T-cell (primary cell): ENCODE data around the gene VIPAS39. TPM values are rescaled to one million over a fixed set of nuclear protein-coding genes. Genes with fewer than 3 reads are reported as not detected.

ENCODE experiments used
- ATAC-seq, 4 experiments: fragments of 200-7000 bp in 3 of 4; fragments of 150-1000 bp in 1 of 4; cut with Tn5 transposase; replicated peaks in 1 of 4; 1 replicate in 3 of 4; 2 replicates in 1 of 4; pipeline ENCODE4 v1.10.0; 2021; ENCODE audit warnings: moderate library complexity in 3 of 4, mild to moderate bottlenecking in 2 of 4, moderate number of reproducible peaks in 1 of 4
- CTCF ChIA-PET, 2 donors: fragments of 300-600 bp; sonication (Branson Sonifier 250); formaldehyde crosslinking; loops; one replicate each; lab custom pipeline; 2022; ENCODE audit warnings: antibody characterized with exemption in 2 of 2; lab: Charles Lee
- POLR2A ChIA-PET, 2 donors: fragments of 300-600 bp; sonication (Branson Sonifier 250); formaldehyde crosslinking; loops; one replicate each; lab custom pipeline; 2022; ENCODE audit warnings: antibody characterized with exemption in 2 of 2; lab: Charles Lee
- DNase-seq, 35 experiments: peaks; one replicate each; pipeline versions ENCODE4 v3.0.0 to v3.0.0-alpha.2; 2013 to 2023
- H3K27ac ChIP-seq: one replicate; pipeline ENCODE4 v1.5.1; 2013; ENCODE audit warnings: low read length
- H3K27me3 ChIP-seq, 2 experiments: replicated peaks in 1 of 2; 1 replicate in 1 of 2; 2 replicates in 1 of 2; pipeline versions ENCODE4 v1.6.1 to v1.7.0; 2013; ENCODE audit warnings: low read length in 1 of 2, mixed read lengths in 1 of 2; ENCODE audit not compliant: control insufficient read depth in 2 of 2, insufficient read depth in 2 of 2; ENCODE audit errors: extremely low read depth in 1 of 2
- H3K36me3 ChIP-seq, 2 donors: 1 replicate in 1 of 2; 2 replicates in 1 of 2; pipeline versions ENCODE4 v1.6.1 to v1.7.0; 2013; ENCODE audit warnings: low read length in 1 of 2; ENCODE audit not compliant: control insufficient read depth in 2 of 2, insufficient read depth in 1 of 2; ENCODE audit errors: extremely low read depth in 1 of 2
- H3K4me1 ChIP-seq, 2 experiments: 1 replicate in 1 of 2; 2 replicates in 1 of 2; pipeline versions ENCODE4 v1.6.1 to v1.7.0; 2013; ENCODE audit warnings: low read length in 2 of 2, mixed read lengths in 1 of 2; ENCODE audit not compliant: insufficient read depth in 2 of 2, control insufficient read depth in 1 of 2; ENCODE audit errors: extremely low read depth in 1 of 2
- H3K4me3 ChIP-seq, 2 donors: 1 replicate in 1 of 2; 2 replicates in 1 of 2; pipeline versions ENCODE4 v1.5.1 to v1.7.0; 2013; ENCODE audit warnings: mild to moderate bottlenecking in 2 of 2, low read length in 1 of 2, moderate library complexity in 1 of 2; ENCODE audit not compliant: control insufficient read depth in 1 of 2; ENCODE audit errors: extremely low read depth in 1 of 2
- H3K9me3 ChIP-seq: 2 replicates; pipeline ENCODE4 v1.7.0; 2013
- H3K27ac Mint-ChIP-seq, 2 donors: one replicate each; pipeline ENCODE4 v1.8.0; 2020 to 2021; ENCODE audit warnings: mild to moderate bottlenecking in 2 of 2, mixed read lengths in 2 of 2
- H3K27me3 Mint-ChIP-seq, 2 donors: one replicate each; pipeline ENCODE4 v1.8.0; 2021 to 2022; ENCODE audit warnings: mixed read lengths in 2 of 2
- H3K36me3 Mint-ChIP-seq: one replicate; pipeline ENCODE4 v1.8.0; 2021; ENCODE audit warnings: mixed read lengths
- H3K4me1 Mint-ChIP-seq, 3 donors: one replicate each; pipeline ENCODE4 v1.8.0; 2020 to 2022; ENCODE audit warnings: mixed read lengths in 3 of 3, mild to moderate bottlenecking in 1 of 3
- H3K4me3 Mint-ChIP-seq, 3 donors: one replicate each; pipeline ENCODE4 v1.8.0; 2020 to 2022; ENCODE audit warnings: mild to moderate bottlenecking in 3 of 3, mixed read lengths in 3 of 3, moderate library complexity in 3 of 3
- H3K9me3 Mint-ChIP-seq, 3 donors: one replicate each; pipeline ENCODE4 v1.8.0; 2020 to 2022; ENCODE audit warnings: mixed read lengths in 3 of 3
- WGBS: methylation state at CpG from one replicate; pipeline ENCODE4 v1.1.5; 2013; ENCODE audit warnings: missing lambda C conversion rate; ENCODE audit not compliant: insufficient coverage; 5-methylcytosine and 5-hydroxymethylcytosine counted together
- total RNA-seq, 35 experiments: library from RNA in 6 of 35; stranded (reverse) in 6 of 35; fragments of 120-200 nt in 1 of 35; gene quantifications; one replicate each; pipeline versions ENCODE4 v1.2.1 to v1.2.4 and lab custom pipeline; 2013 to 2026

Gene VIPAS39
- total RNA-seq, 5 donors from 2014 or later (not counting 1 experiment from before 2014, with no cell fraction given) = 15.6 to 24.1 (median 18.2) TPM

DNA sequence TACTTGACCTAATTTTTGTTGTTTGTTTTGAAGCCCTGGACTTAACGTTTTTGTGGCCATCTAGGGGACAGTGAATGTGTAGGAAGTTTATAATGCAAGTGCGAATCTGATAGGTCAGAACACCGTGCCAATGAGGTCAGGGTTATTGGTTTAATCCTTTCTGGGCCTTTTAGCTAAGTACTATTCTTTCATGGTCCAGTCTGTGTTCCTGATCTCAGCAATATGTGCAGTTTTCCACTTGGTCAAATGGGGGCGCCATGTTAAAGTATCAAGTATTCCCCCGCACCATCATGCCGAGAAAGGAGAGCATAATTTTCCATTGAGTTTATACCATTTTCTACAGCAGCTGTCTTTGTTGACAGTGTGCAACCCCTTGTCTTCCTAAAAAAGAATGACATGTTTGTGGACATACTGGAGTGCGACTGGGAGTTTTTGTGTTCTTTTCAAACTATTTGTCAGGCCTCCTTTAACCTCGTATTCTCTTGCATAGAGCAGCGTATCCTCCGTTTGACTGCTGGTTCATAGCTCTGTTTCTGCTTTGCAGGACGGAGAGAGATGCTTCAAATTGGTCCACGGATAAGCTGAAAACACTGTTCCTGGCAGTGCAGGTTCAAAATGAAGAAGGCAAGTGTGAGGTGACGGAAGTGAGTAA is 1.8 kb upstream of the VIPAS39 start:
- H3K27me3 Mint-ChIP-seq = no peaks in the 10 kb centered on the region
- DNase-seq (peak in 31 of 35 experiments; percentile 14 to 77 (median 47)), ATAC-seq (no peak)
- no peak overlapping the region for H3K27ac ChIP-seq
- peak overlapping the region; percentile 92 to 100 (median 100) for H3K4me3 Mint-ChIP-seq
- POLR2A ChIA-PET = interaction anchor here (0.8 to 1.9 kb wide), 4 partner anchors 13 to 268 kb away, joined by 3 to 9 read pairs (median 4); partner anchors contain the start of genes GSTZ1 (in 1 of the 2), SAMD15 (in 1 of the 2) and TMED8 (in 1 of the 2)
- H3K9me3 ChIP-seq = no peaks in the 10 kb centered on the region
- peak overlapping the region; percentile 89 to 98 for H3K4me3 ChIP-seq
- H3K27ac Mint-ChIP-seq = peak overlapping the region; percentile 100
- CTCF ChIA-PET = interaction anchor here (0.6 to 1.3 kb wide), 7 partner anchors 76 to 360 kb away, joined by 3 to 8 read pairs (median 3); partner anchors contain the start of genes SAMD15 (in 1 of the 2) and TMED8 (in 1 of the 2)
- H3K36me3 Mint-ChIP-seq = peaks cover 40% of the 10 kb centered on the region
- H3K9me3 Mint-ChIP-seq = no peaks in the 10 kb centered on the region
- 74% methylated on average over 7 of the region's 13 CpGs for WGBS
- H3K27me3 ChIP-seq = peaks cover 0 to 3% of the 10 kb centered on the region in 2 experiments
- H3K36me3 ChIP-seq = peaks cover 12 to 44% of the 10 kb centered on the region in 2 donors
- H3K4me1 ChIP-seq = peaks cover 13 to 21% of the 10 kb centered on the region in 2 experiments
- peaks cover 36 to 43% (median 43%) of the 10 kb centered on the region in 3 donors for H3K4me1 Mint-ChIP-seq

DNA sequence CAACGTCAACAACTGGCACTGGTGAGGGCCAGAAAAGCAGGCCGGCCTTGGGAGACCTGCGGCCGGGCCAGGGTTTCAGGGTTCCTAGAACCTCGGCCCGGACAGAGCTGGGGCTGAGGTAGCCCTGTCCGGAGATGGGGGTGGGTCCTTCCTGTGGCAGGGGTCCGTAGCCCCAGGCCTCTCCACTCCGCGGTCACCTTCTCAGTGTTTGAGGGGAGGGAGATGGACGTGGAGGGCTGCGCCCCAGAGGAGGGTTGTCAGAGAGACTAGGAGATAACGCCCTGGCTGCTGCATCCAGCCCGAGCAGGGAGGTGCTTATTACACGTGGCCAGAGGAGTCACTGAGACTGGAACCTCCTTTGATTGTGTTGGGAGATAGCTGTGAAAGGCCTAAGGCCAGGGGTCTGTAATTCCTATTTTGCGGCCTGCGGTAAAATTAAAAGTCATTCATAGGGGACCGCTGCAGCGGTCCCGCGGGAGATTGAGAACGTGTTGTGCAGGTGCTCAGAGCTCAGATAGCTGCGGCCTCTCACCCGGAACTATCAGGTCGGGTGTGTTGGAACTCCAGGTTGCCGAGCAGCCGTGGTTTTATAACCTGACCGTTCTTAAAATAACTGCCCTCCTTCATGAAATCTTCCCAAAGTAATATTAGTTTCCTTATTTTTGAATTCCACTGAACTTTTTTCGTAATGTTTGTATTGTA is 999 bp upstream of the VIPAS39 start:
- DNase-seq = peak in 23 of 35 experiments; percentile 2 to 43 (median 9)

DNA sequence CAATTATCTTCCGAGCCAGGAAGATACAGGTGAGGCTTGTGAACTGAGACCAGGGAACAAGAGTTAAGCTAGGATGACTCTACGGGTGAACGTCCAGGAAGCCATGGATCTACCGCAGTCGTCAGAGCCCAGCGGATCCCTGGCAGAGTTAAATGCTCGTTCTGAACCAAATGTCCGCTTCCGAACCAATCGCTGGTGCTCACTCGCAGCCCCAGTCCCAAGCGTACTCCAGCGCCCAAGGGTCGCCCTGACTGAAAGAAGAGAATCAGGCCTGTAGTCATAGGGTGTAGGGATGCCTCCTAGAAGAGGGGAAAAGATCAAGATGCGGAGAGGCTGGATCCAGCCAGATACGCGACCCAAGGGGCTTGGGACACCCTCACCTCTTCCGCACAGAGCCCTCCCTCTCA is 283 bp downstream of the VIPAS39 start:
- H3K27ac Mint-ChIP-seq = peak overlapping the region; percentile 100
- peaks cover 0 to 3% of the 10 kb centered on the region in 2 experiments for H3K27me3 ChIP-seq
- H3K27me3 Mint-ChIP-seq = no peaks in the 10 kb centered on the region
- H3K9me3 ChIP-seq = no peaks in the 10 kb centered on the region
- H3K36me3 Mint-ChIP-seq = peaks cover 33% of the 10 kb centered on the region
- peaks cover 9 to 37% of the 10 kb centered on the region in 2 donors for H3K36me3 ChIP-seq
- peaks cover 13 to 21% of the 10 kb centered on the region in 2 experiments for H3K4me1 ChIP-seq
- peak overlapping the region; percentile 92 to 100 (median 100) for H3K4me3 Mint-ChIP-seq
- H3K27ac ChIP-seq = peak overlapping the region; percentile 26
- 0% methylated on average over 9 of the region's 18 CpGs for WGBS
- H3K4me1 Mint-ChIP-seq = peaks cover 40 to 52% (median 46%) of the 10 kb centered on the region in 3 donors
- H3K9me3 Mint-ChIP-seq = no peaks in the 10 kb centered on the region
- peak; percentile 1 to 16 (median 4) for ATAC-seq
- DNase-seq = peak in 4 of 35 experiments; percentile 0 to 3 (median 2)
- ChIA-PET POLR2A (no interaction called here), CTCF (interaction anchor here in 1 of 2 donors (0.5 to 1.0 kb wide), 3 partner anchors 136 to 261 kb away, joined by 3 to 4 read pairs (median 3); no protein-coding TSS in a partner anchor)
- peak overlapping the region; percentile 89 to 98 for H3K4me3 ChIP-seq

More for the DNA sequence above, 999 bp upstream of the VIPAS39 start:
- Histone ChIP-seq H3K4me1 (peaks cover 13 to 21% of the 10 kb centered on the region in 2 experiments), H3K27me3 (peaks cover 0 to 3% of the 10 kb centered on the region in 2 experiments), H3K9me3 (no peaks in the 10 kb centered on the region), H3K27ac (peak overlapping the region; percentile 72), H3K4me3 (peak overlapping the region; percentile 89 to 98), H3K36me3 (peaks cover 12 to 42% of the 10 kb centered on the region in 2 donors)
- Mint-ChIP-seq H3K4me1 (peaks cover 40 to 47% (median 46%) of the 10 kb centered on the region in 3 donors), H3K4me3 (peak overlapping the region; percentile 92 to 100 (median 100)), H3K27me3 (no peaks in the 10 kb centered on the region), H3K36me3 (peaks cover 34% of the 10 kb centered on the region), H3K27ac (peak overlapping the region; percentile 100), H3K9me3 (no peaks in the 10 kb centered on the region)
- ChIA-PET POLR2A (interaction anchor here in 1 of 2 donors (0.6 to 1.9 kb wide), 4 partner anchors 81 to 294 kb away, joined by 3 to 9 read pairs (median 4); partner anchors contain the start of genes GSTZ1, SAMD15 and TMED8), CTCF (interaction anchor here (0.6 to 1.3 kb wide), 5 partner anchors 11 to 360 kb away, joined by 3 to 8 read pairs (median 3); no protein-coding TSS in a partner anchor)
- WGBS = under 1% methylated on average over 19 of the region's 29 CpGs
- no peak for ATAC-seq

DNA sequence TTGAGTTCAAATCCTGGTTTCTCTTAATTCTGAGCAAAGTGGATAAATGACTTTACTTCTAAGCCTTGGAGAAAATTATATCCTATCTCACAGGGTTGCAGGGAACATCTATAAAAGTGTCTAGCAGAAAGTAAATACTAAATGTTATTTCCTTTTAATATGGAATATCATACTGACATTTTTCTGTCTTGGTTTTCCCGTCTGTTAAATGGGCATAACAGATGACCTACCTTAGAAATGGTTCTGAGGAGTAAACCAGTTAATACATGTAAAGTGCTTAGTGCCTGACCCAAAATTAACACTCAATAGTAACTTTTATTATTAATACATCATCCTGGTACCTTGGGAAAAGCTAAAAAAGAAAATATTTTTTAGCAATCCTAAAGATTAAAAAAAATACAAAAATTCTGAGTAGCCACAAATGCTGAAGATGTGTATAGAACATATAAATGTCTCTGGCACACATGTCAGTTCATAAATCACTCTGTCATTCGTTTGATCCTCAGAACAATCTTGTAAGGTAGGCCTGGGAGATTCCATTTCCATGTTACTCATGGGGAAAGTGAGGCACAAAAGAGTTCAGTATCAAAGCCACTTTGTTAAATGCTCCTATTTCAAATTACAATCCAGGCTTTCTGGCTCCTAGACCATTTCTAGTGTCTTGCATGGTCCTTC is 1.3 kb downstream of the VIPAS39 start:
- no peaks in the 10 kb centered on the region for H3K9me3 ChIP-seq
- Mint-ChIP-seq H3K27me3 (no peaks in the 10 kb centered on the region), H3K9me3 (no peaks in the 10 kb centered on the region), H3K4me1 (peaks cover 40 to 48% (median 43%) of the 10 kb centered on the region in 3 donors), H3K36me3 (peaks cover 33% of the 10 kb centered on the region), H3K27ac (no peak overlapping the region), H3K4me3 (peak overlapping the region; percentile 92 to 100 (median 100))
- H3K4me1 ChIP-seq = peaks cover 13 to 21% of the 10 kb centered on the region in 2 experiments
- ATAC-seq = no peak
- ChIA-PET CTCF (interaction anchor here in 1 of 2 donors (0.6 to 1.0 kb wide), 3 partner anchors 135 to 256 kb away, joined by 3 to 7 read pairs (median 3); no protein-coding TSS in a partner anchor), POLR2A (no interaction called here)
- H3K36me3 ChIP-seq = peaks cover 6 to 35% of the 10 kb centered on the region in 2 donors
- H3K27ac ChIP-seq = peak overlapping the region; percentile 26
- no CpG with 5 or more reads among the region's 2 CpGs for WGBS
- no peak for DNase-seq
- H3K27me3 ChIP-seq = peaks cover 0 to 3% of the 10 kb centered on the region in 2 experiments
- no peak overlapping the region for H3K4me3 ChIP-seq

DNA sequence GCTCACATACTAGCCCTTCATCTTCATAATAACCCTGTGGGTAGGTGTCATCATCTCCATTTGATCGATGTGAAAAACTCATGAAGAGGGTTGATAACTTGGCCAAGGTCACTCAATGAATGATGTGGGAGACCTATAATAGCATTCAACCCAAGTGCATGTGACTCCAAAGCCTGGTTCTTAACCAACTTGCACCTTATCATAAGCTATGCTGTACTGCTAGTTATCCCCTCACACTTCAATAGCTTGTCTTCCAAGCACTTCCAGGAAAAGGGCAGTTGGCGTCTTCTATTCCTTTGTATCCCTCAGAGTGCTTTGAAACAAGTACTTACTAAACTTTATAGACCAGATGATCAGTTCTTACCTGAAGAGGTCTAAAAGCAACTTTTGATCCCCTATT is 15.2 kb downstream of the VIPAS39 start:
- POLR2A ChIA-PET = no interaction called here
- CTCF ChIA-PET = no interaction called here
- DNase-seq = no peak
- Mint-ChIP-seq H3K36me3 (peaks cover 45% of the 10 kb centered on the region), H3K27me3 (no peaks in the 10 kb centered on the region), H3K4me3 (no peak overlapping the region), H3K9me3 (no peaks in the 10 kb centered on the region), H3K27ac (no peak overlapping the region), H3K4me1 (no peaks in the 10 kb centered on the region)
- Histone ChIP-seq H3K9me3 (no peaks in the 10 kb centered on the region), H3K27ac (no peak overlapping the region), H3K27me3 (no peaks in the 10 kb centered on the region), H3K4me3 (no peak overlapping the region), H3K36me3 (peaks cover 16 to 59% of the 10 kb centered on the region in 2 donors), H3K4me1 (no peaks in the 10 kb centered on the region)
- WGBS = 100% methylated on average over 1 of the region's 2 CpGs
- ATAC-seq = no peak
